ENCODE measurements around the gene TMPRSS4. TPM values are rescaled to one million over a fixed set of nuclear protein-coding genes. Genes with fewer than 3 reads are reported as not detected.

The TMPRSS4 gene
- total and polyA plus RNA-seq, 9 of the 15 experiments (the other 6 are each of a cell fraction or from before 2014, with no cell fraction given) = 4.0 to 10.0 (median 5.6) TPM

GRCh38 chr11:118146554-118146953 lies 69.7 kb downstream of the TMPRSS4 start:
- no peak overlapping the region for H3K4me2 ChIP-seq (ENCODE audit: insufficient read depth, low read length)
- FAIRE-seq (no peak), ATAC-seq (no peak), DNase-seq (ENCODE audit: extremely low read depth in 1 of 4, low spot score in 3 of 4) (no peak)
- no peaks in the 10 kb centered on the region for H3K9me3 ChIP-seq (replicated peaks; ENCODE audit: control insufficient read depth, insufficient read depth, low read depth, low read length)
- intact Hi-C loops (cut with micrococcal nuclease) = no loop called here
- no TSS peak for BruUV-seq (replicated peaks)
- H3K4me1 ChIP-seq (replicated peaks in 1 of 2; ENCODE audit: control insufficient read depth in 2 of 2, insufficient read depth in 2 of 2, low read length in 2 of 2) = peaks cover 0 to 11% of the 10 kb centered on the region in 2 experiments; a peak in 3 of 5 replicates
- no peak overlapping the region for H3K4me3 ChIP-seq
- no peaks in the 10 kb centered on the region for H3K36me3 ChIP-seq (ENCODE audit: control insufficient read depth, insufficient read depth, low read length)
- no peak overlapping the region for H3K27ac ChIP-seq (ENCODE audit: extremely low read depth, low read depth, low read length)
- ChIA-PET POLR2A (interaction anchor here (0.5 to 0.7 kb wide), 3 partner anchors 12 to 24 kb away, joined by 3 to 4 read pairs (median 3); no protein-coding TSS in a partner anchor), CTCF (ENCODE audit: low intra/inter-chr PET ratio) (interaction anchor here (2.2 kb wide), 1 partner anchor 25 kb away, joined by 17 read pairs; no protein-coding TSS in a partner anchor)
- H3K9ac ChIP-seq (ENCODE audit: insufficient read depth in 1 of 2, low read depth in 2 of 2, low read length in 2 of 2) = no peak overlapping the region
- in situ Hi-C loops (cut with MboI) = no loop called here
- no peaks in the 10 kb centered on the region for H3K9me1 ChIP-seq (ENCODE audit: control insufficient read depth, insufficient read depth, low read length)
- no peaks in the 10 kb centered on the region for H4K20me1 ChIP-seq (replicated peaks; ENCODE audit: control insufficient read depth, insufficient read depth, low read length)
- 13% methylated on average over 6 of the region's 6 CpGs for WGBS (ENCODE audit: insufficient coverage, low coverage, missing lambda C conversion rate)
- H3K27me3 ChIP-seq (ENCODE audit: control insufficient read depth in 2 of 2, insufficient read depth in 2 of 2, low read length in 2 of 2) = peaks cover 16 to 66% of the 10 kb centered on the region in 2 experiments; a peak in 4 of 5 replicates
- no peaks in the 10 kb centered on the region for H3K79me2 ChIP-seq (ENCODE audit: control insufficient read depth, insufficient read depth, low read length)
- no peak overlapping the region for H2AFZ ChIP-seq (ENCODE audit: low read depth, low read length)
- TF ChIP-seq ERF (CRISPR knock-in tag; IDR thresholded peaks at IDR 0.05) (no peak), BRD4 (IDR thresholded peaks at IDR 0.05) (no peak), RCOR1 (IDR thresholded peaks at IDR 0.05; ENCODE audit: borderline replicate concordance in 1 of 2, low read depth in 2 of 2, low read length in 2 of 2) (no peak), SRSF3 (IDR thresholded peaks at IDR 0.05; ENCODE audit: insufficient read depth, low read length) (no peak), ZNF239 (CRISPR knock-in tag; IDR thresholded peaks at IDR 0.05) (no peak), ZNF408 (CRISPR knock-in tag; IDR thresholded peaks at IDR 0.05; ENCODE audit: low read depth) (no peak), PHTF2 (CRISPR knock-in tag; IDR thresholded peaks at IDR 0.05) (no peak), SMARCA5 (IDR thresholded peaks at IDR 0.05) (no peak), RAD21 (CRISPR knock-in tag; conservative IDR thresholded peaks at IDR 0.05 in 1 of 2, IDR thresholded peaks at IDR 0.05 in 1 of 2) (no peak), SOX6 (IDR thresholded peaks at IDR 0.05) (no peak), ZNF12 (CRISPR knock-in tag; IDR thresholded peaks at IDR 0.05) (no peak), CSDE1 (IDR thresholded peaks at IDR 0.05) (no peak), CHD4 (IDR thresholded peaks at IDR 0.05; ENCODE audit: insufficient read depth, insufficient replicate concordance, low read depth, low read length, poor library complexity, severe bottlenecking) (no peak), SMAD1 (IDR thresholded peaks at IDR 0.05; ENCODE audit: low read depth, low read length, partially characterized antibody) (no peak), SPI1 (IDR thresholded peaks at IDR 0.05; ENCODE audit: borderline replicate concordance, low read depth, low read length) (no peak)
- TF ChIP-seq, protein P1, sequence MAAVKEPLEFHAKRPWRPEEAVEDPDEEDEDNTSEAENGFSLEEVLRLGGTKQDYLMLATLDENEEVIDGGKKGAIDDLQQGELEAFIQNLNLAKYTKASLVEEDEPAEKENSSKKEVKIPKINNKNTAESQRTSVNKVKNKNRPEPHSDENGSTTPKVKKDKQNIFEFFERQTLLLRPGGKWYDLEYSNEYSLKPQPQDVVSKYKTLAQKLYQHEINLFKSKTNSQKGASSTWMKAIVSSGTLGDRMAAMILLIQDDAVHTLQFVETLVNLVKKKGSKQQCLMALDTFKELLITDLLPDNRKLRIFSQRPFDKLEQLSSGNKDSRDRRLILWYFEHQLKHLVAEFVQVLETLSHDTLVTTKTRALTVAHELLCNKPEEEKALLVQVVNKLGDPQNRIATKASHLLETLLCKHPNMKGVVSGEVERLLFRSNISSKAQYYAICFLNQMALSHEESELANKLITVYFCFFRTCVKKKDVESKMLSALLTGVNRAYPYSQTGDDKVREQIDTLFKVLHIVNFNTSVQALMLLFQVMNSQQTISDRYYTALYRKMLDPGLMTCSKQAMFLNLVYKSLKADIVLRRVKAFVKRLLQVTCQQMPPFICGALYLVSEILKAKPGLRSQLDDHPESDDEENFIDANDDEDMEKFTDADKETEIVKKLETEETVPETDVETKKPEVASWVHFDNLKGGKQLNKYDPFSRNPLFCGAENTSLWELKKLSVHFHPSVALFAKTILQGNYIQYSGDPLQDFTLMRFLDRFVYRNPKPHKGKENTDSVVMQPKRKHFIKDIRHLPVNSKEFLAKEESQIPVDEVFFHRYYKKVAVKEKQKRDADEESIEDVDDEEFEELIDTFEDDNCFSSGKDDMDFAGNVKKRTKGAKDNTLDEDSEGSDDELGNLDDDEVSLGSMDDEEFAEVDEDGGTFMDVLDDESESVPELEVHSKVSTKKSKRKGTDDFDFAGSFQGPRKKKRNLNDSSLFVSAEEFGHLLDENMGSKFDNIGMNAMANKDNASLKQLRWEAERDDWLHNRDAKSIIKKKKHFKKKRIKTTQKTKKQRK (IDR thresholded peaks at IDR 0.05; ENCODE audit: borderline replicate concordance, low read depth, low read length) = no peak
